ENCODE data around the gene ANKRD13B.

- TF ChIP-seq POLR2A (IDR thresholded peaks at IDR 0.05) (no peak), CTCF (IDR thresholded peaks at IDR 0.05) (peak; percentile 62 to 80 (median 72))
These were observed 24.2 kb downstream of the ANKRD13B start for GRCh38 chr17:29617125-29617480.

All from Peyer's patch (tissue), 4 donors.